ENCODE measurements around the gene MTMR4. TPM values are rescaled to one million over a fixed set of nuclear protein-coding genes. Genes with fewer than 3 reads are reported as not detected.

MTMR4 gene
- total RNA-seq, 1 donor from 2014 or later: 37.3 TPM

- ATAC-seq (no peak), DNase-seq (no peak)
- H3K4me1 ChIP-seq: peaks cover 50% of the 10 kb centered on the region
- H3K9me3 ChIP-seq: no peaks in the 10 kb centered on the region
- H3K36me3 ChIP-seq: peaks cover 22% of the 10 kb centered on the region
- intact Hi-C loops (cut with DNase I): no loop called here
- H3K4me3 ChIP-seq: peak overlapping the region; percentile 86
- peak overlapping the region; percentile 99 for H3K27ac ChIP-seq
- no peaks in the 10 kb centered on the region for H3K27me3 ChIP-seq (ENCODE audit: low read depth)
- no peak for TF ChIP-seq CTCF (IDR thresholded peaks at IDR 0.05)
These were observed 2.4 kb upstream of the MTMR4 start for GRCh38 chr17:58516644-58517377.

DNA sequence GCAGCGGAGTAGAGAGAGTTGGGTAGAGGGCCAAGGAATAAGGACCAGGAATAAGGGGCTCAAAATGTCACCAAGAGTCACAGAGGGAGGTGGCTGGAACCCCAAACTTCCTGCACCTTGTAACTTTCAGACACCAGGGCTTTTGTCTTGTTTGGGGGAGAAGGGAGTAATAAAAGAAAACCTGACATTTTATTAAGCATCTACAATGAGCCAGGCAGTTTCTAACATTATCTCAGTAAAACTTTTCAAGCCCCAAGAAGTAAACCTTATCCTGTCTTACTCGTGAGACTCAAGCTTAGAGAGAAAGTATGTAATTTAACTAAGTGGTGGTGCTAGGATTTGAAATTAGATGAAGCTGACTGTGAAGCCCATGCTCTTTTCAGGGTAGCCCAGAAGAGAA is 848 bp upstream of the MTMR4 start:
- DNase-seq: no peak
- peaks cover 50% of the 10 kb centered on the region for H3K4me1 ChIP-seq
- H3K36me3 ChIP-seq: peaks cover 34% of the 10 kb centered on the region
- no peaks in the 10 kb centered on the region for H3K27me3 ChIP-seq (ENCODE audit: low read depth)
- peak overlapping the region; percentile 68 for H3K27ac ChIP-seq
- peak overlapping the region; percentile 79 for H3K4me3 ChIP-seq
- intact Hi-C loops (cut with DNase I): no loop called here
- ATAC-seq: no peak
- TF ChIP-seq CTCF (IDR thresholded peaks at IDR 0.05): no peak
- no peaks in the 10 kb centered on the region for H3K9me3 ChIP-seq

GRCh38 chr17:58514770-58515157 is 326 bp upstream of the MTMR4 start:
- Histone ChIP-seq H3K4me3 (peak overlapping the region; percentile 79), H3K4me1 (peaks cover 48% of the 10 kb centered on the region), H3K27me3 (ENCODE audit: low read depth) (no peaks in the 10 kb centered on the region), H3K36me3 (peaks cover 39% of the 10 kb centered on the region), H3K27ac (peak overlapping the region; percentile 68), H3K9me3 (no peaks in the 10 kb centered on the region)
- intact Hi-C loops (cut with DNase I): no loop called here
- DNase-seq: no peak
- no peak for ATAC-seq
- TF ChIP-seq CTCF (IDR thresholded peaks at IDR 0.05): no peak

DNA sequence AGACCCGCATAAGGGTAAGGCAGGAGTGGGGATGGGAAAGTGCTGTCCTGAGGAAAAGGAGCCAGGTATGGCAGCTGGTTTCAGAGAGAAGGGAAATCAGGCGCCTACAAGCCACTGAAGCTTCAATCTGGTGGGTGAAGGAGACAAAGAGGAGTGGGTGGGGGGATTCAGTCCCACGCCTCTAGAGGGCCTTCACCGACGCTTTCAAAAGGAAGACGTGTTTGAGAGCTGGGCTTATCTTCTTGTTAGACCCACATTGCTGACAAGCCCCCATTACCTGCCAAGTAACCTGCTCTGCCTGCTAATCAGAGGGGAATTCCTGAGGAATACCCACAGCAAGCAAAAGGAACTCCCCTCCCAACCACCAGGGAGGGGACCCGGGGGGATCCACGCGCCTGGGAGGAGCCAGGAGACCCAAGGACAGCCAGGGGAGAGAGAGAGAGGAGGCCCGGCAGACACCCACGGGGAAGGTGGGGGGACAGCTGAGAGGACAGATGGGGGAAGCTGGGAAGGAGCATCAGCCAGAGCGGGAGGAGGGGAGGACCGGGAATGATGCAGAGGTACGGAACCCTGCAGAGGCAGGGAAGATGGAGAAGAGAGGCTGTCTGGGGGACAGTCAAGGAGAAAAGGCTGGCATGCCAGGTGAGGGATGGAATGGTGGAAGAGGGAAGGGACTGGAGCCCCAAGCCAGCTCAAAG is 1.0 kb downstream of the MTMR4 start:
- Histone ChIP-seq H3K27ac (no peak overlapping the region), H3K27me3 (ENCODE audit: low read depth) (no peaks in the 10 kb centered on the region), H3K4me1 (peaks cover 38% of the 10 kb centered on the region), H3K36me3 (peaks cover 53% of the 10 kb centered on the region), H3K9me3 (no peaks in the 10 kb centered on the region), H3K4me3 (peak overlapping the region; percentile 79)
- DNase-seq (no peak), ATAC-seq (no peak)
- no peak for TF ChIP-seq CTCF (IDR thresholded peaks at IDR 0.05)
- intact Hi-C loops (cut with DNase I): no loop called here

GRCh38 chr17:58510075-58510474 is 4.4 kb downstream of the MTMR4 start:
- ATAC-seq (no peak), DNase-seq (no peak)
- TF ChIP-seq CTCF (IDR thresholded peaks at IDR 0.05): no peak
- H3K9me3 ChIP-seq: no peaks in the 10 kb centered on the region
- intact Hi-C loops (cut with DNase I): no loop called here
- H3K27me3 ChIP-seq (ENCODE audit: low read depth): no peaks in the 10 kb centered on the region
- H3K4me1 ChIP-seq: peaks cover 18% of the 10 kb centered on the region
- H3K4me3 ChIP-seq: no peak overlapping the region
- H3K27ac ChIP-seq: no peak overlapping the region
- H3K36me3 ChIP-seq: peaks cover 78% of the 10 kb centered on the region

Measured in lower lobe of right lung (tissue), 2 donors.